HPDE6-E6E7 (cell line): ENCODE measurements around the gene ILF3.

ENCODE experiments used
- DNase-seq: peaks from one replicate; pipeline ENCODE4 v3.0.0; 2011; ENCODE audit warnings: missing footprints; ENCODE audit errors: extremely low spot score

Gene ILF3

GRCh38 chr19:10653732-10654609 is at the start of gene ILF3:
Gene ILF3 (plus strand): TSS chr19:10654346. CDS start chr19:10670606, 16,260 bp downstream.
- DNase-seq = peak; percentile 94

- DNase-seq = no peak
These were observed 49.6 kb upstream of the ILF3 start for GRCh38 chr19:10604460-10604980.

- DNase-seq = no peak
These were observed 42.2 kb upstream of the ILF3 start for GRCh38 chr19:10611907-10612306.

GRCh38 chr19:10612499-10613119 is 41.5 kb upstream of the ILF3 start:
- DNase-seq = no peak

- DNase-seq = no peak
These were observed 38.6 kb upstream of the ILF3 start for GRCh38 chr19:10615429-10616023.

GRCh38 chr19:10617409-10618121 is 36.6 kb upstream of the ILF3 start:
- DNase-seq = peak; percentile 88

GRCh38 chr19:10618846-10619245 is 35.3 kb upstream of the ILF3 start:
- DNase-seq = no peak

GRCh38 chr19:10620786-10621185 is 33.4 kb upstream of the ILF3 start:
- DNase-seq = no peak

- DNase-seq = no peak
These were observed 32.2 kb upstream of the ILF3 start for GRCh38 chr19:10621966-10622365.

GRCh38 chr19:10624585-10624984 is 29.6 kb upstream of the ILF3 start:
- DNase-seq = no peak

- DNase-seq = peak; percentile 96
These were observed 29.0 kb upstream of the ILF3 start, which contains the start of gene SLC44A2 for GRCh38 chr19:10625003-10625761. Gene SLC44A2 (plus strand): TSS chr19:10625553. CDS start chr19:10625634, 81 bp downstream.

- DNase-seq = no peak
These were observed 28.4 kb upstream of the ILF3 start for GRCh38 chr19:10625762-10626138.

GRCh38 chr19:10631874-10632273 is 22.3 kb upstream of the ILF3 start:
- no peak for DNase-seq

- no peak for DNase-seq
These were observed 19.7 kb upstream of the ILF3 start for GRCh38 chr19:10634430-10634829.

GRCh38 chr19:10634963-10635362 is 19.2 kb upstream of the ILF3 start:
- no peak for DNase-seq

GRCh38 chr19:10636304-10636972 is 17.7 kb upstream of the ILF3 start:
- DNase-seq = no peak

GRCh38 chr19:10637894-10638293 is 16.3 kb upstream of the ILF3 start:
- no peak for DNase-seq

- no peak for DNase-seq
These were observed 14.3 kb upstream of the ILF3 start for GRCh38 chr19:10639836-10640235.

GRCh38 chr19:10640361-10640760 is 13.8 kb upstream of the ILF3 start:
- DNase-seq = no peak

- DNase-seq = no peak
These were observed 12.9 kb upstream of the ILF3 start for GRCh38 chr19:10641248-10641647.
